Measurements from ENCODE around the gene PRAMEF8.
"Not testable (repeated sequence)": the region's sequence is repeated elsewhere in the genome, so short reads cannot be mapped to it uniquely, and the experiment has no call there.

Gene PRAMEF8

DNA sequence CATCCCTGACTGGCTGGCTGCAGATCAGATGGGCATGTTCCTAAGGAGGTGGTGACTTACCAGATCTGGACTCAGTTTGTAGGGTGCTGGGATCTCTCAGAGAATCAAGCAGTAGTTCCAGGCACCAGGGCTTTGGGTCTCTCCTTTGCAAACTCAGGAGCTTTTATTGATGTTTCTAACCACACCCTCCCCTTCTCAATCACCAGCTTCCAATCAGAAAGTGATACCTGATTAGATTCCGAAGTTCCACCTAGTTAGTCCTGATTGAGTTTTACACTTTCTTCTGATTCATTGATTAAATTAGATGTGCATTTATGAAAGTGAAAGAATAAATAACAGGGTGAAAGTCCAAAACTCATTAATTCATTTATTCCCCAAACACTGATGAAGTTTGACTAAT lies at the start of gene PRAMEF8:
TSS of gene PRAMEF8 (minus strand) at position 101 of the 400 bp plus-strand sequence. CDS start 1,046 bp downstream, outside the sequence.
- DNase-seq, result not testable (repeated sequence)

GRCh38 chr1:13315281-13315680 lies 30.3 kb upstream of the PRAMEF8 start, which contains the start of gene PRAMEF15:
PRAMEF15 (plus strand) TSS chr1:13315581; CDS start chr1:13318408, 2,827 bp downstream.
- not testable (repeated sequence) for DNase-seq

DNA sequence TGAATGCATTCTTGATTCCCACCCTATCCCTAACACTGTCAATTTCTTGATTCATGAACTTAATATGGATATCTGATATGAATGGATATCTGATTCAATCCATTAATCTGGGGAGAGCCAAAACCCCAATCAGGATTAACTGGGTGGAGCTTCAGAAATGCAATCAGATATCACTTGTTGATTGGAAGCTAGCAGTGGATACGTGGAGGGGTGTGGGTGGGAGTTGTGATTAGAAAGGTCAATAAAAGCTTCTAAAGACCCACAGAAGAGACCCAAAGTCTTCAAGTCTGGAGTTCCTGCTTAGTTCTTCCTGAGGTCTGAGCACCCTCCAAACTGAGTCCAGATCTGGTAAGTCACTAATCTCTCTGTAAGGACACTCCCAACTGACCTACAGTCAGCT lies 18.3 kb upstream of the PRAMEF8 start, which contains the start of gene PRAMEF33:
TSS of gene PRAMEF33 (plus strand) at position 301 of the 400 bp plus-strand sequence. CDS start 2,416 bp downstream, outside the sequence.
- not testable (repeated sequence) for DNase-seq

GRCh38 chr1:13302197-13302596 lies 17.3 kb upstream of the PRAMEF8 start:
- DNase-seq, result not testable (repeated sequence)

- not testable (repeated sequence) for DNase-seq
Measured at GRCh38 chr1:13298699-13299098, 13.8 kb upstream of the PRAMEF8 start.

DNA sequence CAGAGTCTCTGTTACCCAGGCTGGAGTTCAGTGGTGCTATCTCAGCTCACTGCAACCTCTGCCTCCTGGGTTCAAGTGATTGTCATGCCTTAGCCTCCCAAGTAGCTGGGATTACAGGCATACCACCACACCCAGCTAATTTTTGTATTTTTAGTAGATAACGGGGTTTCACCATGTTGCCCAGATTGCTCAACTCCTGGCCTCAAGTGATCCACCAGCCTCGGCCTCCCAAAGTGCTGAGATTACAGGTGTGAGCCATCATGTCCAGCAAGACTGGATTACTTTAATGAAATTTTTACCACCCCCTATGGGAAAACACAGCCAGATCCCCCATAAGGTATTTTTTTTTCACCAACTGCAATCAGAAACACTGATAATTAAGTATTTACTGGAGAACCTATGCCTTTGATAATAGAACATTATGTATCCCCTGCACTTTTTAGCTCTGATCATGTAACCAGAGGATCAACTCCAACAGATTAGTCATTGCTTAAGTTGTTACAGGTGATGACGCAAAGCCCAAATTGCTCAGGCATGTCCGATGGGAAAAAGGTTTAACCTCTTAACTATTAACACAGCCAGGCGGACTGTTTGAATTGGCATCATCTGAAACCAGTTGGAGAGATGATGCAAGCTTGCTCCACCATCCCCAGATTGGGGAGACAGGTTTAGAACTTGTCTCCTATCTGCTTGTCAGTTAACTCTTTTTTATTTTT lies 12.4 kb upstream of the PRAMEF8 start:
- not testable (repeated sequence) for DNase-seq

DNA sequence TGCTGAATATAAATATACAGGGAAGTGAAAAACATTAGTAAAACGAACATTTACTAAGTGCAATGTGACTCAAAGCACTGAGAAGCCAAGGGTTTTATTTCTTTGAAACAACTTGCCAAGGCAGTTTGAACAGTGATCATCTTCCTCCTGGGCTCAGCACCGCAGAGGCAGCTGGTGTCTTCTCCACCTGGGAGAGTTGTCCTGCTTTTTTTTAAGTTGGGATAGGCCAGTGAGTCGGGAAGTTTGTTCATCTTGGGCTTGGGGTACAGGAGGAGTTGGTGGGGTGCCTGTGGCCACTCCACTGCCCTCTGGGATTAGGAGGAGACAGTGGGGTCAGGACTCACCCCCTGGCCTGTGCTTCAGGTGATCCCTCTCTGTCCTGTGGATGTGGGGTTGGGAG lies 4.1 kb upstream of the PRAMEF8 start:
- not testable (repeated sequence) for DNase-seq

DNA sequence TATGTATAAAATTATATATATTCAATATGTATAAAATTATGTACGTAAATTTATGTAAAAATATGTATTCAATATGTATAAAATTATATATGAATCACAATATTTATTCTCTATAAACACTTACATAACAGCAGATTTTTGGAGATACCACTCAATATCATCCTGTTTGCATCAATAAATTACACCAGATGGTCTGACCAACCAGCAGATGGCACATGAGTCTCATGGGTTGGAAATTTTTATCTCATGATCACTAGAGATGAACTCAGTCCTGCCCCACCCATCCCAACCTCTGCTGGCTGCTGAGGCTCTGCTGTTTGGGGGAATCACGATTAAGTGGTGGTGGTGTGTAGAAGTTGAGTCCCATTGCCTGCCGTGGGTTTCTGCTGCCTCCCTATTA lies 5.3 kb downstream of the PRAMEF8 start:
- DNase-seq, result not testable (repeated sequence)

- DNase-seq, result not testable (repeated sequence)
Measured at GRCh38 chr1:13277016-13277415, 7.9 kb downstream of the PRAMEF8 start.

DNA sequence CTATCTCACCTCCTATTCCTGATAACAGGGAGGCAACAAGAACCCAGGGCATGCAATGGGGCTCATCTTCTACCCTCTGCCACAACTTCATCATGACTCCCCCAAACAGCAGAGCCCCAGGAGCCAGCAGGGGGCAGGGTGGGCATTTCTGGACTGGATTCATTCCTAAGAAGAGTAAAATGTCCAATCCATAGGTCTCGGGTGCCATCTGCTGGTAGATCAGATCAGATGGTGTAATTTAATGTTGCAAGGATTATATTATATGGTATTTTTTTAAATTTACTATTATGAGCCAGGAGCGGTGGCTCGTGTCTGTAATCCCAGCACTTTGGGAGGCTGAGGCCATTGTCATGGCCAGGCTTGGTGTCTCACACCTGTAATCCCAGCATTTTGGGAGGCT lies 19.8 kb downstream of the PRAMEF8 start:
- not testable (repeated sequence) for DNase-seq

DNA sequence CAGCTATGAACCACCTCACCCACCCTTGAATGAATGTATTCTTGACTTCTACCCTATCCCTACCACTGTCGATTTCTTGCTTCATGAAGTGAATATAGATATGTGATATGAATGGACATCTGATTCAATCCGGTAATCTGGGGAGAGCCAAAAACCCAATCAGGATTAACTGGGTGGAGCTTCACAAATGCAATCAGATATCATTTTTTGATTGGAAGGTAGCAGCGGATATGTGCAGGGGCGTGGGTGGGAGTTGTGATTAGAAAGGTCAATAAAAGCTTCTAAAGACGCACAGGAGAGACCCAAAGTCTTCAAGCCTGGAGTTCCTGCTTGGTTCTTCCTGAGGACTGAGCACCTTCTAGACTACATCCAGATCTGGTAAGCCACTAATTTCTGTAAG lies 31.0 kb downstream of the PRAMEF8 start, which contains the start of gene PRAMEF5:
TSS of gene PRAMEF5 (plus strand) at position 301 of the 400 bp plus-strand sequence. CDS start 5,071 bp downstream, outside the sequence.
- DNase-seq, result not testable (repeated sequence)

- DNase-seq, result not testable (repeated sequence)
Measured at GRCh38 chr1:13247122-13247521, 37.8 kb downstream of the PRAMEF8 start.

GRCh38 chr1:13246554-13246871 lies 38.4 kb downstream of the PRAMEF8 start:
- DNase-seq, result not testable (repeated sequence)

DNA sequence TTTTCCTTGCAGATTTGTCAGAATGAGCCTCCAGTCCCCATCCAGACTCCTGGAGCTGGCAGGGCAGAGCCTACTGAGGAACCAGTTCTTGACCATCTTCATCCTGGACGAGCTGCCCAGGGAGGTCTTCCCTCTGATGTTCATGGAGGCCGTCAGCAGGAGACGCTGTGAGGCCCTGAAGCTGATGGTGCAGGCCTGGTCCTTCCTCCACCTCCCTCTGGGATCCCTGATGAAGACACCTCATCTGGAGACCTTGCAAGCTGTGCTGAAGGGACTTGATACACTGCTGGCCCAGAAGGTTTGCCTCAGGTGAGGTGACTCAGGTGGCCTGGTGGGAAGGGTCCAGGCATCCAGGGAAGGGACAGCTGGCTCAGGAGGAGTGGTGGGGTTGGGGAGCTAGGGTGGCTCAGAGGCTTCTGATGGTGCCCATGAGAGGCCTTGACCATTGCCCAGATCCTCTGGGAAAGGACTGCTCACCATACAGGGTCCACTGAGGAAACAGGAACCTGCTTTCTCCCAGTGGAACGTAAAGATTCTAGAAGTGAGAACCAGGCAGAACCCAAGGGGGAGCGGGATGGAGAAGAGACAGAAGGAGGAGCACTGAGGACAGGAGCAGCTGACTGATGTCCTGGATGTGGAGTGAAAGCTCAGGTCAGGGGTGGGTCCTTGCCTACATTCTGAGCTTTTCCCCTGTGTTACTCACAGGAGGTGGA lies 38.9 kb downstream of the PRAMEF8 start:
- DNase-seq, result not testable (repeated sequence)

GRCh38 chr1:13243536-13244263 lies 41.2 kb downstream of the PRAMEF8 start:
- DNase-seq, result not testable (repeated sequence)

DNA sequence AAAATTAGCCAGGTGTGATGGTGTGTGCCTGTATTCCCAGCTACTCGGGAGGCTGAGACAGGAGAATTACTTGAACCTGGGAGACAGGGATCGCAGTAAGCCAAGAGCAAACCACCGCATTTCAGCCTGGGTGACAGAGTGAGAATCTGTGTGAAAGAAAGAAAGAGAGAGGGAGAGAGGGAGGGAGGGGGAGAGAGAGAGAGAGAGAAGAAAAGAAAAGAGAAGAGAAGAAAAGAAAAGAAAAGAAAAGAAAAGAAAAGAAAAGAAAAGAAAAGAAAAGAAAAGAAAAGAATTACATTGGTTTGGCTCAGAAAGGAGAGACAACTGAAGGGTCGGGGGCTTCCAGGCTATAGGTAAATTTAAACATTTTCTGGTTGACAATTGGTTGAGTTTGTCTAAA lies 45.3 kb downstream of the PRAMEF8 start:
- not testable (repeated sequence) for DNase-seq

DNA sequence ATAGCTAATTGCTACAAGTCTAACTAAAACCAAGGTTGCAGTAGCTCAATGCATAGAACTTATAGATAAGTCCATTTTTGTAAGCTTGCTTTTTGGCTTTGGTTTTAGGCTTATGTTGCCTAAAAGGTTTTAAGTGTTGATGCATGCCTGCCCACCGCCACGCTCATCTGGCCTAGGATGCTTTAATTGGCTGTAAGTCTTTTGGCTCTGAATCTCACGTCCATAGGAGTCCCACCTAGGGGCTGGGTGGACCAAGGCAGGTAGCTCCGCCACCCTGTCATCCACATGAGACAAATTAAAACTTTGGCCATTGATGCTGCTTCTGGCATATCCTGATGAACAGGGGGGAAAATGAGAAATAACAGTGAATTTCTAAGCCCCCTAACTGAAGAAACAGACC lies 47.4 kb downstream of the PRAMEF8 start:
- not testable (repeated sequence) for DNase-seq

- not testable (repeated sequence) for DNase-seq
Measured at GRCh38 chr1:13234057-13234456, 50.9 kb downstream of the PRAMEF8 start.

DNA sequence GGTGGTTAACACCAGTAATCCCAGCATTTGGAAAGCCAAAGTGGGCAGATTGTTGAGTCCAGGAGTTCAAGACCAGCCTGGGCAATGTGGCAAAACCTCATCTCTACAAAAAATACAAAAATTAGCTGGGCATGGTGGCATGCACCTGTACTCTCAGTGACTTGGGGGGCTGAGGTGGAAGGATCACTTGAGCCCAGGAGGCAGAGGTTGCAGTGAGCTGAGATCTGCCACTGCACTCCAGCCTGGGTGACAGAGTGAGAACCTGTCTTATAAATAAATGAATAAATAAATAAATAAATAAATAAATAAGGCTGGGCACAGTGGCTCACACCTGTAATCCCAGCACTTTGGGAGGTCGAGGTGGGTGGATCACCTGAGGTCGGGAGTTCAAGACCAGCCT lies 52.9 kb downstream of the PRAMEF8 start:
- not testable (repeated sequence) for DNase-seq
